NB4 (cell line): ENCODE results near the gene P2RY12.

Experiments
- MAX ChIP-seq: IDR thresholded peaks from 2 replicates; pipeline ENCODE4 v1.6.1; 2011; ENCODE audit warnings: low read depth, low read length
- MYC ChIP-seq: IDR thresholded peaks from 2 replicates; pipeline ENCODE4 v1.6.1; 2011; ENCODE audit warnings: low read depth, low read length
- POLR2A ChIP-seq: IDR thresholded peaks from 2 replicates; pipeline ENCODE4 v1.6.1; 2011; ENCODE audit warnings: mild to moderate bottlenecking; ENCODE audit not compliant: insufficient read length; ENCODE audit errors: extremely low read depth
- TF ChIP-seq, protein P1 (sequence below): IDR thresholded peaks from one replicate; pipeline ENCODE4 v1.5.1; 2012; ENCODE audit warnings: low read depth, low read length

DNA sequence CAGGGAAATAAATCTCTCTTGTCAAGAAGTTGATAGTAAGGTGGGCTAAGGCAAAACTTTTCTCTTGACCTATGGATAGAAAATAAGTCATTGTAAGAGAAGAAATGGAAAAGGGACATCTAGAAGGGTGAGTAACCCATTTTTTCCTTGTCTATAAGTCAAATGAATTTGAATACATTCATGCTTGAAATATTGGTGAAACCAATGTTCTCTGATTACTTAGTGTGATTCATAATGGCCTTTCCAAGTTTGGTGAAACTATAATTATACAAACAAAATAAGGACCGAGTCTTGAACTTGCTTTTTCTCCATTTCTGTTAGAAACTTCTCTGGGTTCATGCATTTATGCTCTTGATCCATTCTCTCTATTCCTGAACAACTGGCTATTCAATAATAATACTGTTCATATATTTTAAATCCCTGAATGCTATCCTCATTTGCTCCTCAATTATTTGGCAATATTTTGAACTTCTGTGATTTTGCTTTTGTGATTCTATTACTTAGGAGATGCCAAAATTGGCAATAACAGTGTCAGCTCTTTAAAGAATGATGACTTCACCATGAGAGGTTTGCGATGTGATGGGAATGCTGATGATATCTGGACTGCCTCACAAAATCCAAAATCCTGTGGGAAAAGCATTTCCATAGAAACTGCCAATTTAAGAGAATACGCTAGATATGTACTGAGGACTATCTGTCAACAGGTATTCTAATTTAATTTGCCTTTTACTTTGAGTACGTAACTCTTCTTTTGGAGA, 12.3 kb downstream of the P2RY12 start:
- TF ChIP-seq, protein P1, sequence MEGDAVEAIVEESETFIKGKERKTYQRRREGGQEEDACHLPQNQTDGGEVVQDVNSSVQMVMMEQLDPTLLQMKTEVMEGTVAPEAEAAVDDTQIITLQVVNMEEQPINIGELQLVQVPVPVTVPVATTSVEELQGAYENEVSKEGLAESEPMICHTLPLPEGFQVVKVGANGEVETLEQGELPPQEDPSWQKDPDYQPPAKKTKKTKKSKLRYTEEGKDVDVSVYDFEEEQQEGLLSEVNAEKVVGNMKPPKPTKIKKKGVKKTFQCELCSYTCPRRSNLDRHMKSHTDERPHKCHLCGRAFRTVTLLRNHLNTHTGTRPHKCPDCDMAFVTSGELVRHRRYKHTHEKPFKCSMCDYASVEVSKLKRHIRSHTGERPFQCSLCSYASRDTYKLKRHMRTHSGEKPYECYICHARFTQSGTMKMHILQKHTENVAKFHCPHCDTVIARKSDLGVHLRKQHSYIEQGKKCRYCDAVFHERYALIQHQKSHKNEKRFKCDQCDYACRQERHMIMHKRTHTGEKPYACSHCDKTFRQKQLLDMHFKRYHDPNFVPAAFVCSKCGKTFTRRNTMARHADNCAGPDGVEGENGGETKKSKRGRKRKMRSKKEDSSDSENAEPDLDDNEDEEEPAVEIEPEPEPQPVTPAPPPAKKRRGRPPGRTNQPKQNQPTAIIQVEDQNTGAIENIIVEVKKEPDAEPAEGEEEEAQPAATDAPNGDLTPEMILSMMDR: no peak
- TF ChIP-seq POLR2A: no peak
- no peak for TF ChIP-seq MAX
- TF ChIP-seq MYC: no peak
